Nucleus accumbens (tissue), 56 donors: ENCODE data around the gene PRR30.

ENCODE experiments used
- DNase-seq, 56 donors: peaks; one replicate each; lab custom pipeline; 2025; lab: John Stamatoyannopoulos, UW

The PRR30 gene

DNA sequence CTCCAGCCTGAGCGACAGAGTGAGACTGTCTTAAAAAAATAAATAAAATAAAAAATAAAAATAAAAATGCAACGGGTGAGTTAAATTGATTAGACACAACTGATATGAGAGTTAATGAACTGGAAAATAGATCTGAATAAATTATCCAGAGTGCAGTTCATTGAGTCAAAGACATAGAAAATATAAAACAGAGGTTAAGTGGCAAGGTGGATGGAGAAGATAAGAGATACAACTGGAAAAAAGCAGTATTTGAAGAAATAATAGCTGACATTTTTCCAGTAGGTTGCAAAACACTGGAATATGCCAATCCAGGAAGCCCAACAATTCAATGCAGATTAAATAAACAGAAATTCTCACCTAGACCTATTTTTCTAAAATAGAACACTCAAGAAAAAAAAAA lies 31.0 kb downstream of the PRR30 start:
- no peak for DNase-seq

DNA sequence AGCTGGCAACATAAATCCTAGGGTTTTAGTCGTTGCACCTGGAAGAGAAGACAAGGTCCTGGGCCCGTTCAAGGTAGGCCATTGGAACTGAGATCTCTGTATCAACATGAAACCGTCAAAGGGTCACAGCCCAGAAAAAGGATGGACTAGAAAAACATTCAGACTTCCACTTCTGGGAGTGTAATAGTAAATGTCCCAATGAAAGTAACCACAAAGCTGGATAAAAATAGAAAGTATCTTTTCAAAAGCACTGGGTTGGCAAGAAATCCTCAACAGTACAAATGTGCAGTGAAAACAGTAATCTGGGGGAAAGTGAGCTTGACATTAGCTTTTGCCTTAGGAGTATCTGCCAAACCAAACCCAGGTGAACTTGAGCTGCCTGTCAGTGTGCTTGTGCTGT lies 33.2 kb downstream of the PRR30 start:
- DNase-seq, result no peak

DNA sequence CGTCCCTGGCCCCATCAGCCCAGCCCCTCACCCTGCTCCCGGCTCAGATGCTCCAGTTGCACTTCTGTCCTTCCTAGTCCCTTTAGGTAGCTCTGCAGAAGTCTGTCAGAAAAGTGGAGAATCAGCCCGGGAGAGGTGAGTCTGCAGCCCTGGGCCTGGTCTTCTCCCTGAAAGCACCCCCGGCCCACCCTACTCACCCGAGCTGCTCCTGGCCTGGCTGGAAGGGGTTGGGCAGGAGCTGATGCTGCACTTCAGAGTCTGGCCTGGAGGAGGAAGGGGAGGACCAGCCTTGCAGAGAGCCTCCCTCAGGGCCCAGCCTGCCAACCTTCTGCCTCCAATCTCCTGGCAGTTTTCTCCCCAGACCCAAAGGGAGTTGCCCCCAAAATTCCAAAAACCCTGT lies 36.9 kb downstream of the PRR30 start:
- DNase-seq, result no peak

DNA sequence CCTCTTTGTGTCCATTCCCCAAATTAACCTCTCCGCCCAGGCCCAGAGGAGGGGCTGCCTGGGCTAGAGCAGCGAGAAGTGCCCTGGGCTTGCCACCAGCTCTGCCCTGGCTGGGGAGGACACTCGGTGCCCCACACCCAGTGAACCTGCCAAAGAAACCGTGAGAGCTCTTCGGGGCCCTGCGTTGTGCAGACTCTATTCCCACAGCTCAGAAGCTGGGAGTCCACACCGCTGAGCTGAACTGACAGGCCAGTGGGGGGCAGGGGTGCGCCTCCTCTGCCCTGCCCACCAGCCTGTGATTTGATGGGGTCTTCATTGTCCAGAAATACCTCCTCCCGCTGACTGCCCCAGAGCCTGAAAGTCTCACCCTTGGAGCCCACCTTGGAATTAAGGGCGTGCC lies 39.2 kb downstream of the PRR30 start:
- DNase-seq, result no peak

DNA sequence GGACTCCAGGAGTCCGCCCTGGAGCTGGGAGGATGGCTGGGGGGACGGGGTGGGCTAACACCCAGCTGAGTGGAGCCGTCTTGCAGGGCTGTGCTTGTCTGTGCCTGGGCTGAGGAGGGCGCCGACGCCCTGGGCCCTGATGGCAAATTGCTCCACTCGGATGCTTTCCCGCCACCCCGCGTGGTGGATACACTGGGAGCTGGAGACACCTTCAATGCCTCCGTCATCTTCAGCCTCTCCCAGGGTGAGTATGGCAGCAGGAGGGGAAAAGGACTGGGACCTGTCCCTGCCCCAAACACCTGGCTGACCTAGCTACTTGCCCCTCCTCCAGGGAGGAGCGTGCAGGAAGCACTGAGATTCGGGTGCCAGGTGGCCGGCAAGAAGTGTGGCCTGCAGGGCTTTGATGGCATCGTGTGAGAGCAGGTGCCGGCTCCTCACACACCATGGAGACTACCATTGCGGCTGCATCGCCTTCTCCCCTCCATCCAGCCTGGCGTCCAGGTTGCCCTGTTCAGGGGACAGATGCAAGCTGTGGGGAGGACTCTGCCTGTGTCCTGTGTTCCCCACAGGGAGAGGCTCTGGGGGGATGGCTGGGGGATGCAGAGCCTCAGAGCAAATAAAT lies 39.8 kb downstream of the PRR30 start:
- no peak for DNase-seq

DNA sequence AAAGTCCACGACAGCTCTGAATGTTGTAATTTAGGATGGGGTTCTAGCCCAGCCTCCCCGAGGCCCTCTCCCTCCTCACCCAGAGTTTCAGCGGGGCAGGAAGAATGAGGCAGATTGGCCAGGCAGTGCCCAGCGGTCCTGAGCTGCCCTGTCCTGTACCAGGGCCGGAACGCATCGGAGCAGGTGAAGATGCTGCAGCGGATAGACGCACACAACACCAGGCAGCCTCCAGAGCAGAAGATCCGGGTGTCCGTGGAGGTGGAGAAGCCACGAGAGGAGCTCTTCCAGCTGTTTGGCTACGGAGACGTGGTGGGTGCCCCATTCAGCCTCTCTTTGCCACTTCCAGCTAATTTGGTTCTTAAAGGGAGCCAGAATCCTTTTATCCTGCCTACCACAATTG lies 41.9 kb downstream of the PRR30 start:
- DNase-seq, result no peak

DNA sequence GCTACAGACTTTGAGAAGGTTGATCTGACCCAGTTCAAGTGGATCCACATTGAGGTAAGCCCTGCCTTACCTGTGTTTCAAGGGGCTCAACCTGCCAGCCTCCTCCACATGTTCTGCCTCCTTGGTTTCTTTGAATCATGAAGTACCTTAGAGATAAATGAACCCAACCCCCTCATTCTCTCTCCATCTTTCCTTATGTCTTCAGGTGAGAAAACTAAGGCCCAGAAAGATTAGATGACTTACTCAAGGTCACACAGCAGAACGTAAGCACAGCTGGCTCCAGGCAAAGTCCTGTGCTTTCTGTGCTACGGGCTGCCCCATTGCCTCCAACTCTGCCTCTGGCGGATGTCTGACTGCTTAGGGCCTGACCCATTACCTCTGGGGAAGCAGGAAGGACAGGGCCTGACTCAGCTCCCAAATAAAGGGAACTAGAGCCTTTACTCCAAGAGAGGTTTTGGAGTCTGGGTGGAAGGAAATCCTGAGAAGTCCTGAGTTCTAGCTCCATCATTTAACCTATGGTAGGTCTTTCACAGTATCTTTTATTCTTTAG lies 42.4 kb downstream of the PRR30 start:
- no peak for DNase-seq

DNA sequence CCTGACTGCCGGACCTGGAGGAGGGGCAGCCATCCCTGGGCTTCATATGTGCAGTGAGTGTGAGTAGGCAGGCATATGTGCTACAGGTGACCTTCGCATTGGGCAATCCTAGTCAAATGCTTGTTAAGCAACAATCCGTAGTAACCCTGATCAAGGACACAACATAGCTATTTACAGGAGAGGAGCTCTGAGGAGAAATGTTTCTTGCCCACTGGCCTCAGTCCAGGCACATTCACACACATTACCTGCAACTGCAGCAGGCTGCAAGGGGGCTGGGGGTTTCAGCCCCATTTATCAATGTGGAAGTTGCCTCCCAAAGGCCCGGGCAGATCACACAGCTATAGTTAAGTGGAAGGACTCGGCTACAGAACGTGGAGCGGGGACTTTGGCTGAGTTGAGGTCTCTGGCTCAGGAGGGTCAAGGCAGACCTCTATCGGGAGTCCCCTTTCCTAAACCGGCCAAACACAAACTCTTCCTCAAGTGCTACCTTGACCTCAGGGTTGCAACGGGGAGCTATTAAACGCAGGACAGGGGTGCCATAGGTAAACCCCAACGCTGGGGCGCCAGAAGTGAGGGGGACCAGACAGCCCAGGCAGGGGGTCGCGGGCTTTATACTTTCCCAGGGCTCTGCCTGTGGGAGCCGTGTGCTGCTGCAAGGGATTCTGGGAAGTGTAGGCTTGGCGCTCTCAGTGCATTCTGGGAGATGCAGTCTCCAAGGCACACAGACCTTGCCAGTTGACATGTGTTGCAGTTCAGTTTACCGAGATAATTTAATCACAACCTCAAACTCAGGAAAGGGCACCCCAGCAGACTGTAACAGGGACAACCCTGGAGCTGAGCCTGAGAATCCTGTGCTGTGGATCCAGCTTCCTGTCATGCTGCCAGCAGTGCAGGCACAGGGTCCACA lies 43.2 kb downstream of the PRR30 start:
- DNase-seq, result peak in 47 of 56 donors; percentile 14 to 83 (median 58)

DNA sequence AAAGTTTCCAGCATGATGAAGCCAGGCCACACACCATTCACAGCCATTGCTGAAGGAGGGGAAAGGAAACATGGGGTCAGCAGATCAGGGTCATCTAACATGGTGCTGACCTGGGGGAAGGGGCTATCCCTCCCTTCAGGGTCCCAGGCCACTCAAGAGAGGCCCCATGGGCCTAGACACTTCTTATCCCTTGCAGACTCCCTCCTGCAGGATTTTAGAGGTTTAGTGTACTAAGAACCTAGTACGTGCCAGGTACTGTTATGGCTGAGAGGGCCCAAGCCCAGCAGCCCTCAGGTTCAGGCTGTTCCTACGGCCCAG lies 43.8 kb downstream of the PRR30 start:
- no peak for DNase-seq

DNA sequence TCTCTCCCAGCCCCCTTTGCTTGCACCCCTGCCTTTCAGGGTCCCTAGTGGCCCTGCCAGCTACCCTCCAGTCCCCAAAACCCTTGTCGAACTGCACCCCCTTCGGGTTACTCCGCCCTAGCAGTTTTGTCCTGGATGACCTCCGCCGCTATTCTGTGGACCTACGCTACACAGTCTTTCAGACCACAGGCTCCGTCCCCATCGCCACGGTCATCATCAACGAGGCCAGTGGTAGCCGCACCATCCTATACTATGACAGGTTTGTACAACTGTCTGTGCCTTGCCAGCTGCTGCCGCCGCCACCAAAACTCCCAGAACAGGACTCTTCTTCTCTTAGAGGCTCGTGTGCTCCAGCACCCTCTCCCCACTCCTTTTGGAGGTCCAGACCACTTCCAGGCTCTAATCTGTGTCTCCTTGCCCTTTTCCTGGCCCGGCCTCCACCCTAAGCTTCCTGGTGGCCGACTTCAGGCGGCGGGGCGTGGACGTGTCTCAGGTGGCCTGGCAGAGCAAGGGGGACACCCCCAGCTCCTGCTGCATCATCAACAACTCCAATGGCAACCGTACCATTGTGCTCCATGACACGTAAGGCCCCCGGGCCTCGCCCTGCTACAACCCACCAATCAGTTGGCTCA lies 44.7 kb downstream of the PRR30 start:
- no peak for DNase-seq

DNA sequence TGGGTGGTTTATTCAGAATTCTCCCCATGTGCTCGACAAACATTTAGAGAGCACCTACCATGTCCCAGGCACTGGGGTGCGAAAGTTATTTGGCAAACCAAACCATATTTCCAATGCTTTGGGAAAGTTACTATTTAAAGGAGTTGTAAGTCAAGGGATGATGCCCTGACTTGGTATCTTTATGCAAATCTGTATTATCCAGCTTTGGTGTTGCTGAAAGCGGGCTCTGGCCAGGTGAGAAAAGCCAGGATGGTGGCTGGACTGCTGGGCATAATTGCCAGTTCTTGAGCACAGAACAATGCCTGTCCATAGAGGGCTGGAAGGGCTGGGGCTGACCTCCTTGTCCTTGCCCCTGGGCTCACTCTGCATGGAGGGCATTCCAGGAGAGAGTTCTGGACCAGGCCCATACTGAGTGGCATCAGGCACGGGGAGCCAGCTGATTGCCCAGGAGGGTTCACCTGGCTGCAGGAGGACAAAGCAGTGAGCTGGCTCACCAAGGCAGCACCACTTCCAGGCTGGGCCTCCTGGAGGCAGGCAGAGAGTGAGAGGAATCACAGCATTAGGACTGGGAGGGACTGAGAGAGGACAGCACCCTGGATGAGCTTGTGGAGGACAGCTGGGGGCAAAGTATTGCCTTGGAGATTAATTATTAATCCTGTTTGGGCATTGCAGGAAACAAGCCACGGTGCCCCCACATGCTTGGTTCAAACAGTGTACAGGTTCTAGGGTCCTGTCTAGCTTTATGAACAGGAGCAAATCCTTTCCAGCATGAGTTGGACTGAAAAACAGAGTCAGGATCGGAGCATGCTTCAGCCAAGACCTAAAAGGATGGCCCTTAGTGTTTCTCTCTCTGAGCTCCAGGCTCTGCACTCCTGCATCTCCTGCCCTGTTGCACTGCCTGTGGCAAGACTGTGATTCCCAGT lies 45.5 kb downstream of the PRR30 start:
- no peak for DNase-seq

DNA sequence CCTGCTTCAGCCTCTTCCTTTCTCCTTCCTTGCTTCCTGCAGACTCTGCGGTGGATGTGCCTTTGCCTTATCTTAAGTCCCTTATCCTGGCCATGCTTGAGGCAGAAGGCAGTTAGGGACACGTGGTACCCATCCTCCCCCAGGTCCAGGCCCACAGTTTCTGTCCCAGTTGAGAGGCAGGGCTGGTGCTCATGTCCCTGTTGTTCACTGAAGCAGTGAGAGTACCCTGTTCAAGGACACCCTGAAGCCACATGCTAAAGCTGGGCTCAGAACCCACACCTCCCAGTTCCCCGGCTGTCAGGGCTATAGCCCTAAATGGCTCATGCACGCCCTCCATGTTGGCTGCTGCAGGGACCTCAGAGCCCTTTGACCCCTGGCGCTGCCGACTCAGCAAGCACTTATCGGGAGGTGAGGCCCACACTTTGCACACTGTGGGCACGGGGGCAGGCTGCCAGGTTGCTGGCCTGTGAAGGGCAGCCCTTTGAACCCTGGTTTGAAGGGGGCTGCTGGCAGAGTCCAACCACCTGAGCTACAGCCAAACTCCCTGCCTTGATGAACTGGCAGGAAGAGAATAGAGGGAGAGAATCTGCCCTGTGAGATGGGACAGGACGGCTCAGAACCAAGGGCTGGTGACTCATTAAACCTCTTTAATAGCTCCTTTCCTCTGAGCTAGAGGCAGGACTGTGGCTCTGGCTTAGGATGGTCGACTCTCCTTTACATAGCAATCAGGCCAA lies 46.3 kb downstream of the PRR30 start:
- no peak for DNase-seq

DNA sequence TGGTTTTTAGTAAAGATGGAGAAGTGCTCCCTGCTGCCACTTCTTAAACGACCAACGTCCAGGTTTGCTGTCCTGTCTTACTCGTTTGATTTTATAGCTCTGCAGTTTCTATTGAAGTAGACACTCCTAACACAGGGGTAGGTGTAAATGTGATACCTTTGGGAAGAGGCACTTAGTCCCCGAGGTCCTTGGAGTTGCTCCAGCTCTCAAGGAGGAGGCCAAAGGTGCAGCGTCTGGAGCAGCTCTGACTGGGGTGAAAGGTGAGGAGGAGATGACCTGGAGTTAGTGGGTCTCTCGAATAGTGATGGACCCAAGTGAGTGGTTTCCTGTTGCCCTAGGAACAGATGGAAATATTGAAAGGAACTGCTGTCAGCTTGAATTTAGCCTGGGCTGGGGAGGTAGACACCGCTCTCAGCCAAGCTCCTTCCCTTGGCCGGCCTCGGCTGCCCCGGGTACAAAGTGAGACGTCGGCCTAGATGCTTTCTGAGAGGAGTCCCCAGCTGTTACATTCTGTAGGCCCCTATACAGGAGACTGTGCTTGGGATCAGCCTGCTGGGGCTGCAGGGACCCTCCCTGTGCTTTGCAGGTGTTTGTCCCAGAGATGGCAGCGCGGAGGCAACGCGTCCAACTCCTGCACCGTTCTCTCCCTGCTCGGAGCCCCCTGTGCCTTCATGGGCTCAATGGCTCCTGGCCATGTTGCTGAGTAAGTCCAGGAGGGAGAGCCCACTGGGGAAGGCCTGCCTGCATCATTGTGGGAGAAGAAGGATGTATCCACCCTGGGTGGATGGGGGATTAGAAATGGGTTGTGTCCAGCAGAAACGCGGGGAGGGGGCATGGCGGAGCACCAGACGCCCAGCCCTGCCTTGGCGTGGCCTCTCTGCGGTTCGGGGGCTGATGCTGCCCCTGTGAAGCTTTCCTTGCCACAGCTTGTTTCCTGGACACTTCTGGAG lies 47.2 kb downstream of the PRR30 start:
- DNase-seq, result no peak

DNA sequence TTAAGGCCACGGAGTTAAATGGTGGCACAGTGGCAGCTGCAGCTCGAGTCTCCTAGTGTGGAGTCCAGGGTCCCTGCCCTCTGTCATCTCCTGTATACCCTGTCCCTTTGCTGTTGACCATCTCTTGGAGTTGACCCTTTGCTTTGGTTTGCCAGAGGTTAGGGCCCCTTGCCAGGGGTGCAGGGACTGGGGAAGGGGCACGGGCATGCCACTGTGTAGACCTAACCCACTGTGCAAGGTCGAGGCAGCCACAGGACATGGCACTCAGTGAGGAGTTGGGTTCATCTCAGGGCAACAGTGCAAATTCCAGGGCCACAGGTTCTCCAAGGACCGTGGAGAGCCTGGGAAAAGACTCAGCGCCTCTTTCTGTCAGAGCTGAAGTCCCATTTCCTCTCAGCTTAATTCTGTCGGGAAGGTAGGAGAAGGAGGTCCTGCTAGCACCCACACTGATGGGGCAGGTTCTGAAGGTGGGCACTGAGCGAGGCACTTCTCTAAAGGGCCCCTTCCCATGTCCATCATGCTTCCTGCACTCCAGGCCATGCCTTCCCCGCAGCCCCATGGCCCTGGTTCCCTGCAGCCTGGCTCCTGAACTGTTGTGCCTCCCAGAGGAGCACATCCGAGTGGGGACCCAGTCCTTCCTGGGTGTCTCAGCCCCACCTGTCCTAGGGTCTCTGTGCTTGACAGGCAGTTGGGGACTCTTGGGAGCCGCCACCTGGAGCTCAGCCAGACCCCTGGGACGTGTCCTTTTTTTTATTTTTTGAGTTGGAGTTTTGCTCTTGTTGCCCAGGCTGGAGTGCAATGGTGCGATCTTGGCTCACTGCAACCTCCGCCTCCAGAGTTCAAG lies 49.9 kb downstream of the PRR30 start:
- no peak for DNase-seq

DNA sequence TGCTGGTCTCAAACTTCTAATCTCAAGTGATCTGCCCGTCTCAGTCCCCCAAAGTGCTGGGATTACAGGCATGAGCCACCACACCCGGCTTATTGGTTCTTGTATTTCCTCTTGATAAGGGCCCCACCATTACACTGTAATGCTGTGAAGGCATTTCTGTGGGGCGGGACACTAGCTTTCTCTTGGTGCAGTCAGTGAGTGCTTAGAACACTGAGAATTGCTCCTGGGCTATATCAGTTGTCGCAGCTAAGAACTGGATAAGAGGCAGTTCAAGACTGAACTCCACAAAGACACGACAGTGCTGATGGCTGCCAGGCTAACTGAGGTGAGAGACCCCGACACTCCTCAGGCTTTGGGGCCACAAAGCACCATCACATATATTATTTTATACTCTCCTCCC lies 50.6 kb downstream of the PRR30 start:
- DNase-seq, result no peak

DNA sequence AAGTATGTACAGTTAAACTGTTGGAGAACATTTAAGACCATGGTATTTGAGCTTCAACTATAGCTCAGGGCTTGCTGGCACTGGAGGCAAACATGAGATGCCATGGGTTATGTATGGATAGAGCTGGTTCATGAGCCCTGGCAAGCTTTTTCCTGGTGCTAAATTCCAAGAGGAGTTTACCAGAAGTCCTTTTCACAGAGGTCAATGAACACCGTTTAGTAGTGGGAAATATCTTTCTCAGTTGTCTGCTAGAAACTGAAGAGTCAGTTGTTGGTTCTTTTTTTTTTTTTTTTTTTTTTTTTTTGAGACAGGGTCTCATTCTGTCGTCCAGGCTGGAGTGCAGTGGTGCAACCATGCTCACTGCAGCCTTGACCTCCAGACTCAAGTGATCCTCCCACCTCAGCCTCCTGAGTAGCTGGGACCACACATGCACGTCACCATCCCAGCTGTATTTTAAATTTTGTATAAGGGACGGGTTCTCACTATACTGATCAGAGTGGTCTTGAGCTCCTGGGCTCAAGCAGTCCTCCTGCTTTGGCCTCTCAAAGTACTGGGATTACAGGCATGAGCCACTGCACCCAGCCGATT lies 51.3 kb downstream of the PRR30 start:
- DNase-seq, result no peak
